ENCODE measurements around the gene CELF2. TPM values are rescaled to one million over a fixed set of nuclear protein-coding genes. Genes with fewer than 3 reads are reported as not detected.

The CELF2 gene
- total and polyA plus RNA-seq, 2 donors from 2014 or later: 1.7 to 39.2 TPM

DNA sequence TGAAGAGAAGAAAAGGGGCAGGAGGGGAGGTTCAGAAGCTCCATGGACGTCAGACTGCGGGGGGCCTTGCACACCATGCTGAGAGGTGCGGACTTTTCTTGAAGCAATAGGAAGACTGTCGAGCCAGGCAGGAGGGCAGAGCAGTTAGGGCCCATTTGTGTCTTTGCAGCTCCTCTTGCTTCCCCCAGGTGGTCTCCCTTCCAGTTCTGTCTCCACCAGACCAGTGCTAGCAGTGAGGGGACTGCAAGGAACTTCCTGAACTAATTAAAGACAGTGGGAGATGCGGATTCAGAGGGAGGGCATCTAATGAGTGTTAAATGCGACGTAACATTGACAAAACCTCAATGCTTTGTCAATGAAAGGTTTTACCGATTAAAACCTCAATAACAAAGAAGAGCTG lies 368.4 kb downstream of the CELF2 start:
- TF ChIP-seq, protein P1, sequence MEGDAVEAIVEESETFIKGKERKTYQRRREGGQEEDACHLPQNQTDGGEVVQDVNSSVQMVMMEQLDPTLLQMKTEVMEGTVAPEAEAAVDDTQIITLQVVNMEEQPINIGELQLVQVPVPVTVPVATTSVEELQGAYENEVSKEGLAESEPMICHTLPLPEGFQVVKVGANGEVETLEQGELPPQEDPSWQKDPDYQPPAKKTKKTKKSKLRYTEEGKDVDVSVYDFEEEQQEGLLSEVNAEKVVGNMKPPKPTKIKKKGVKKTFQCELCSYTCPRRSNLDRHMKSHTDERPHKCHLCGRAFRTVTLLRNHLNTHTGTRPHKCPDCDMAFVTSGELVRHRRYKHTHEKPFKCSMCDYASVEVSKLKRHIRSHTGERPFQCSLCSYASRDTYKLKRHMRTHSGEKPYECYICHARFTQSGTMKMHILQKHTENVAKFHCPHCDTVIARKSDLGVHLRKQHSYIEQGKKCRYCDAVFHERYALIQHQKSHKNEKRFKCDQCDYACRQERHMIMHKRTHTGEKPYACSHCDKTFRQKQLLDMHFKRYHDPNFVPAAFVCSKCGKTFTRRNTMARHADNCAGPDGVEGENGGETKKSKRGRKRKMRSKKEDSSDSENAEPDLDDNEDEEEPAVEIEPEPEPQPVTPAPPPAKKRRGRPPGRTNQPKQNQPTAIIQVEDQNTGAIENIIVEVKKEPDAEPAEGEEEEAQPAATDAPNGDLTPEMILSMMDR (IDR thresholded peaks at IDR 0.05; ENCODE audit: borderline replicate concordance, extremely low read depth, insufficient read depth): no peak
- Histone ChIP-seq H3K4me3 (ENCODE audit: low read length in 3 of 3) (no peak overlapping the region), H3K9ac (ENCODE audit: low read length in 3 of 3) (no peak overlapping the region), H3K4me1 (ENCODE audit: control insufficient read depth in 2 of 3, insufficient read depth in 2 of 3, low read depth in 1 of 3, low read length in 3 of 3) (no peaks in the 10 kb centered on the region), H3K9me3 (ENCODE audit: control insufficient read depth in 2 of 3, insufficient read depth in 1 of 3, low read length in 3 of 3) (peaks cover 0 to 3% (median 0%) of the 10 kb centered on the region in 3 donors), H3K27ac (ENCODE audit: low read depth in 2 of 2, low read length in 2 of 2) (no peak overlapping the region), H3K36me3 (ENCODE audit: control insufficient read depth in 2 of 3, insufficient read depth in 3 of 3, low read length in 3 of 3) (no peaks in the 10 kb centered on the region), H3K27me3 (ENCODE audit: control insufficient read depth, insufficient read depth, low read length) (no peaks in the 10 kb centered on the region)
- DNase-seq: peak in 1 of 5 donors; percentile 18
- FAIRE-seq: no peak
- intact Hi-C loops (cut with DNase I): no loop called here

Data from kidney (tissue), 14 donors.